Fibroblast of lung (primary cell): ENCODE results near the gene PSMD11. TPM values are rescaled to one million over a fixed set of nuclear protein-coding genes. Genes with fewer than 3 reads are reported as not detected.
"Not testable (repeated sequence)": the region's sequence is repeated elsewhere in the genome, so short reads cannot be mapped to it uniquely, and the experiment has no call there.

Experiments used
- DNase-seq, 2 donors: peaks; one replicate each; pipeline versions ENCODE4 v3.0.0 to v3.0.0-alpha.2; 2010; ENCODE audit warnings: low read depth in 2 of 2
- H2AFZ ChIP-seq: 2 replicates; pipeline ENCODE4 v1.5.1; 2012; ENCODE audit warnings: low read length, control low read depth, inconsistent platforms
- H3K27ac ChIP-seq: 2 replicates; pipeline ENCODE4 v1.5.1; 2011; ENCODE audit warnings: low read length, control low read depth; ENCODE audit not compliant: insufficient read depth
- H3K27me3 ChIP-seq: 2 replicates; pipeline ENCODE4 v1.5.1; 2011; ENCODE audit warnings: mild to moderate bottlenecking, low read length; ENCODE audit not compliant: control insufficient read depth, insufficient read depth
- H3K36me3 ChIP-seq: 2 replicates; pipeline ENCODE4 v1.5.1; 2011; ENCODE audit warnings: low read length; ENCODE audit not compliant: control insufficient read depth, insufficient read depth
- H3K4me1 ChIP-seq: 2 replicates; pipeline ENCODE4 v1.5.1; 2011; ENCODE audit warnings: low read length; ENCODE audit not compliant: control insufficient read depth, insufficient read depth; ENCODE audit errors: extremely low read depth
- H3K4me2 ChIP-seq: 2 replicates; pipeline ENCODE4 v1.5.1; 2011; ENCODE audit warnings: low read length, control low read depth; ENCODE audit not compliant: insufficient read depth; ENCODE audit errors: extremely low read depth
- H3K4me3 ChIP-seq, 4 experiments: fragments of 200-600 bp in 1 of 4; sonication (generic) in 1 of 4; replicated peaks in 1 of 4; 2 replicates each; pipeline ENCODE4 v1.5.1; 2011 to 2016; ENCODE audit warnings: low read length in 4 of 4, low read depth in 3 of 4, mild to moderate bottlenecking in 3 of 4, control low read depth in 2 of 4, inconsistent platforms in 1 of 4, mixed read lengths in 1 of 4; ENCODE audit not compliant: insufficient read depth in 1 of 4; ENCODE audit errors: control extremely low read depth in 1 of 4
- H3K79me2 ChIP-seq: 2 replicates; pipeline ENCODE4 v1.5.1; 2012; ENCODE audit warnings: mild to moderate bottlenecking, low read length, inconsistent platforms; ENCODE audit not compliant: control insufficient read depth, insufficient read depth
- H3K9ac ChIP-seq: 2 replicates; pipeline ENCODE4 v1.5.1; 2011; ENCODE audit warnings: mild to moderate bottlenecking, low read length, control low read depth; ENCODE audit not compliant: insufficient read depth
- H3K9me3 ChIP-seq: 2 replicates; pipeline ENCODE4 v1.5.1; 2012; ENCODE audit warnings: low read depth, low read length; ENCODE audit not compliant: control insufficient read depth, insufficient read depth
- H4K20me1 ChIP-seq: 2 replicates; pipeline ENCODE4 v1.5.1; 2011; ENCODE audit warnings: low read length; ENCODE audit not compliant: control insufficient read depth, insufficient read depth; ENCODE audit errors: extremely low read depth
- EZH2 ChIP-seq: IDR thresholded peaks from 2 replicates; pipeline ENCODE4 v1.5.1; 2012; ENCODE audit warnings: low read length, control low read depth, mild to moderate bottlenecking; ENCODE audit errors: missing control alignments
- polyA plus RNA-seq, 2 donors: library from polyadenylated mRNA; depleted of rRNA in 1 of 2; stranded (reverse) in 1 of 2; unstranded in 1 of 2; fragments of >200 nt; gene quantifications; 2 replicates each; pipeline ENCODE4 v1.2.1, GENCODE V29; 2011 to 2012; ENCODE audit warnings: missing spikeins in 1 of 2
- total RNA-seq: library from RNA; depleted of rRNA; stranded (reverse); fragments of >200 nt; gene quantifications from 2 replicates; pipeline ENCODE4 v1.2.1, GENCODE V29; 2014
- TF ChIP-seq, protein P1 (sequence below), 2 donors: IDR thresholded peaks in 1 of 2; conservative IDR thresholded peaks in 1 of 2; 1 replicate in 1 of 2; 2 replicates in 1 of 2; pipeline ENCODE4 v1.5.1; 2011 to 2012; ENCODE audit warnings: low read length in 2 of 2, control low read depth in 1 of 2, inconsistent platforms in 1 of 2, low read depth in 1 of 2, mild to moderate bottlenecking in 1 of 2

PSMD11 gene
- total and polyA plus RNA-seq, 2 donors (not counting 1 experiment from before 2014, with no cell fraction given), result 74.1 to 77.9 TPM

DNA sequence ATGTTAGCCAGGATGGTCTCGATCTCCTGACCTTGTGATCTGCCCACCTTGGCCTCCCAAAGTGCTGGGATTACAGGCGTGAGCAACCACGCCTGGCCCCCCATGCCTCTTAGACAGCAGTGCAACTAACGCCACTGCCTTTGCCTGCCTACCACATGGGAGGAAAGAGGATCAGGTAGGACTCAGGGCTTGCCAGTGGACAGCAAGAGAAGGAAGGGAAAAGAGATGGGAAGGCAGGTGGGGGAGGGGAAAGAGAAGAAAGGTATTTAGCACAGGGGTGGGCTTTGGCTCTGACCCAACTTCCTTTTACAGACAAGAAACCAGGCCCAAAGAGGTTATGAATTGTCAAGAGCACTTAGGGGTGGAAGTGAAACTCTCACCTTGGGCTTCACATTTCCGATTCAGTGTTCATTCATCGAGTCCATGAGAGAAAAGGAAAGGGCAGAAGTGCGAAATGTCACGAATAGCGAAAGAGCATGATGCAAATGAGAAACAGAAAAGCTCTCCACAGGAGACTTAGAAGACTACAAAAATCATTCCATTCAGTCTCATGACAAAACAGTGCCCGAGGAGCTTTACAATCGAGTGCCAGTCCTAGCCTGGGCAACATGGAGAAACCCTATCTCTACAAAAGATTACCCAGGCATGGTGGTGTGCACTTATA, 78.8 kb downstream of the PSMD11 start:
- no peaks in the 10 kb centered on the region for H3K79me2 ChIP-seq
- no peak overlapping the region for H3K4me2 ChIP-seq
- no peak overlapping the region for H3K4me3 ChIP-seq
- H3K4me1 ChIP-seq, result peaks cover 8% of the 10 kb centered on the region
- DNase-seq, result no peak
- H3K27ac ChIP-seq, result no peak overlapping the region
- no peaks in the 10 kb centered on the region for H4K20me1 ChIP-seq
- H2AFZ ChIP-seq, result no peak overlapping the region
- no peak overlapping the region for H3K9ac ChIP-seq
- TF ChIP-seq, protein P1, sequence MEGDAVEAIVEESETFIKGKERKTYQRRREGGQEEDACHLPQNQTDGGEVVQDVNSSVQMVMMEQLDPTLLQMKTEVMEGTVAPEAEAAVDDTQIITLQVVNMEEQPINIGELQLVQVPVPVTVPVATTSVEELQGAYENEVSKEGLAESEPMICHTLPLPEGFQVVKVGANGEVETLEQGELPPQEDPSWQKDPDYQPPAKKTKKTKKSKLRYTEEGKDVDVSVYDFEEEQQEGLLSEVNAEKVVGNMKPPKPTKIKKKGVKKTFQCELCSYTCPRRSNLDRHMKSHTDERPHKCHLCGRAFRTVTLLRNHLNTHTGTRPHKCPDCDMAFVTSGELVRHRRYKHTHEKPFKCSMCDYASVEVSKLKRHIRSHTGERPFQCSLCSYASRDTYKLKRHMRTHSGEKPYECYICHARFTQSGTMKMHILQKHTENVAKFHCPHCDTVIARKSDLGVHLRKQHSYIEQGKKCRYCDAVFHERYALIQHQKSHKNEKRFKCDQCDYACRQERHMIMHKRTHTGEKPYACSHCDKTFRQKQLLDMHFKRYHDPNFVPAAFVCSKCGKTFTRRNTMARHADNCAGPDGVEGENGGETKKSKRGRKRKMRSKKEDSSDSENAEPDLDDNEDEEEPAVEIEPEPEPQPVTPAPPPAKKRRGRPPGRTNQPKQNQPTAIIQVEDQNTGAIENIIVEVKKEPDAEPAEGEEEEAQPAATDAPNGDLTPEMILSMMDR (conservative IDR thresholded peaks at IDR 0.05 in 1 of 2, IDR thresholded peaks at IDR 0.05 in 1 of 2; ENCODE audit: low read depth in 1 of 2, low read length in 2 of 2), result no peak
- TF ChIP-seq EZH2, result no peak
- no peaks in the 10 kb centered on the region for H3K9me3 ChIP-seq
- H3K27me3 ChIP-seq, result no peaks in the 10 kb centered on the region
- no peaks in the 10 kb centered on the region for H3K36me3 ChIP-seq

DNA sequence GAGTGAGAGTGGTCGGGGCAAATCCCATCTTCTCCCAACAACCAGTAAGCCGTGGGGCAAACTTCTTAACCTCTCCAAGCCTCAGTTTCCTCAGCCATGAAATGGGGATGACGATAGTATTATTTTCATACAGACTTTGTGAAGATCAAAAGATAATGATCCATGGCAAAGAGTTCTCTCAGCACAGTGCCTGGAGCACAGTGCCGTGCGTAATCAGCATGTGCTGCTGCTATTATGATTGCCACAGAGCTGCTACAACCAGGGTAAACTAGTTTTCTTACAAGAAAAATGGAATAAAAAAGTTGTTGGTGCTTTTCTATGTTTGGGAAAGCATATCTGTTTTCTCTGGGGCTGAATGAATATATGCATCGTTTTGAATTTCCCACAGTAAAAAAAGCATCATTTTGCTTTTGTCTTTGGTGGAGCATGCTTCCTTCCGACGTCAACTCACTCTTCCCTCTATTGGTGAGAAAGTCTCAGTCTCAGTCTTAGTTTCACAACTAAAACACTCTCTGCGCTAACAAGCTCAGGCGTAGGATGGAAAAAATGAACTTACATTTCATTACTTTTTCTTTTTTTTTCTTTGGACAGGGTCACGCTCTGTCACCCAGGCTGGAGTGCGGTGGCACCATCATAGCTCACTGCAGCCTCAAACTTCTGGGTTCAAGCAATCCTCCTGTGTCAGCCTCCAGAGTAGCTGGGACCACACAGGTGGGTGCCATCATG, 79.7 kb downstream of the PSMD11 start:
- Histone ChIP-seq H3K4me1 (peaks cover 8% of the 10 kb centered on the region), H3K27me3 (no peaks in the 10 kb centered on the region), H2AFZ (no peak overlapping the region), H3K36me3 (no peaks in the 10 kb centered on the region), H3K79me2 (no peaks in the 10 kb centered on the region), H4K20me1 (no peaks in the 10 kb centered on the region), H3K27ac (no peak overlapping the region), H3K9ac (no peak overlapping the region), H3K9me3 (no peaks in the 10 kb centered on the region), H3K4me3 (no peak overlapping the region), H3K4me2 (no peak overlapping the region)
- no peak for TF ChIP-seq EZH2
- TF ChIP-seq, protein P1 (conservative IDR thresholded peaks at IDR 0.05 in 1 of 2, IDR thresholded peaks at IDR 0.05 in 1 of 2; ENCODE audit: low read depth in 1 of 2, low read length in 2 of 2), result no peak
- DNase-seq, result no peak

DNA sequence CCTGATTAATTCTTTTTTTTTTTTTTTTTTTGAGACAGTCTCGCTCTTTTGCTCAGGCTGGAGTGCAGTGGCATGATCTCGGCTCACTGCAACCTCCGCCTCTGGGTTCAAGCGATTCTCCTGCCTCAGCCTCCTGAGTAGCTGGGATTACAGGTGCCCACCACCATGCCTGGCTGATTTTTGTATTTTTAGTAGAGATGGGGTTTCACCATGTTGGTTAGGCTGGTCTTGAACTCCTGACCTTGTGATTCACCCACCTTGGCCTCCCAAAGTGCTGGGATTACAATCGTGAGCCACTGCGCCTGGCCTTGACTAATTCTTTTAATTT, 80.2 kb downstream of the PSMD11 start:
- H3K79me2 ChIP-seq, H2AFZ ChIP-seq, H3K9me3 ChIP-seq, H3K4me2 ChIP-seq, DNase-seq, H3K4me1 ChIP-seq, H3K27me3 ChIP-seq, H3K9ac ChIP-seq, H3K36me3 ChIP-seq, H4K20me1 ChIP-seq, H3K4me3 ChIP-seq, H3K27ac ChIP-seq: not testable (repeated sequence)
